22Rv1 (cell line): Measurements from ENCODE around the gene CA10.

Experiments
- H3K27ac ChIP-seq: fragments of 450-650 bp; 2 replicates; pipeline ENCODE4 v1.5.1; 2017
- CTCF ChIP-seq: fragments of 450-650 bp; IDR thresholded peaks from 2 replicates; pipeline ENCODE4 v1.5.1; 2017; ENCODE audit warnings: mild to moderate bottlenecking
- ZFX ChIP-seq: fragments of 450-650 bp; IDR thresholded peaks from 2 replicates; pipeline ENCODE4 v1.6.1; 2017; ENCODE audit warnings: antibody characterized with exemption, borderline replicate concordance

CA10 gene

GRCh38 chr17:52124993-52125392, 33.5 kb downstream of the CA10 start:
- no peak for TF ChIP-seq ZFX
- TF ChIP-seq CTCF: no peak
- no peak overlapping the region for H3K27ac ChIP-seq

- TF ChIP-seq ZFX (no peak), CTCF (no peak)
- H3K27ac ChIP-seq: no peak overlapping the region
Observed at GRCh38 chr17:52124561-52124960, 34.0 kb downstream of the CA10 start.

- TF ChIP-seq CTCF: no peak
- no peak for TF ChIP-seq ZFX
- H3K27ac ChIP-seq: no peak overlapping the region
Observed at GRCh38 chr17:52120465-52120864, 38.0 kb downstream of the CA10 start.

- TF ChIP-seq ZFX (no peak), CTCF (no peak)
- H3K27ac ChIP-seq: no peak overlapping the region
Observed at GRCh38 chr17:52110923-52111581, 47.5 kb downstream of the CA10 start.

DNA sequence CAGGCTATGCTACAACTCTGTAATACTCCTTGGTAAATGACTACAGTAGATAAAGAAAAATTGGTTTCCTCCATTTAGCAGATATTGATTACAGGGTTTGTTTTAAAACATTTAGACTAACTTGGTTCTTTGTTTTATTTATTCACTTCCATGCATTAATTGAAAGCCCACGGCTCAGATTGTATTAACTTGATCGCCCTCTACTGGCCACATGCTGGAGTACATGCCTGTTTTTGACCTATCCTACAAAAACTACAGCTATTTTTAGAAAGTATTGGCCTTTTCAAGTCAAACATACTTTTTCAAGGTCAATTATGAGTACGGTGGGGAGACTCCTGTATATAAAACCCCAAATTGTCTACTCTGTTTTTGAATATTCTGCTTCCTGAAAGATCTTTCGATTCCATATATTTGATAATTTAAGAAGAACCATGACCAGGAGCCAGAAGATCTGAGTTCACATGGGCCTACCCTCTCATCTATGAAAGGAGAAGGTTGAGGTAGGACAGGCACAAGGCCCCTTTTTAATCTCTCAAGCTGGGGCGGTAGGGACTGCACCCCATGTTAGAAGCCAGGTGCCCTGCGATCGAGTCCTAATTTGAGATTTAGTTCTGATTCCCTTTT, 51.8 kb downstream of the CA10 start:
- TF ChIP-seq CTCF (peak; percentile 91), ZFX (no peak)
- no peak overlapping the region for H3K27ac ChIP-seq

DNA sequence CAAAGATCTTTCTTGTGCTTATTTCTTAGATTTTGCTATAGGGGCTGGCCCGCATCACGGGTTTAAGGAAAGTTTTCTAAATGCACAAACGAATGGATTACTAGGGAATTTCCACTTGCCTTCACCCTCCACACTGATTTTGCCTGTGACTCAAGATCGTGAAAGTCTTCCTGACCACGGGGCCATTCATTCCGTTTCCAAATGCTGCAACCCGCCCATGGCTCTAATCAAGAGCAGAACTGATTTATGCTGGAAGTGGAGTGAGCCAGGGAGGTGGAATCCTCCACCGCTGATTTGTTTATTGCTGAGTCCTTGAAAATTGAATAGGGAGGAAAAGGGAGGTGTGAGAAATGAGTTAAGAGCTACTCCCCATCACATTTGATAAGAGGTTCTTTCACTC, 52.4 kb downstream of the CA10 start:
- no peak for TF ChIP-seq ZFX
- TF ChIP-seq CTCF: no peak
- H3K27ac ChIP-seq: no peak overlapping the region

GRCh38 chr17:52105591-52105990, 52.9 kb downstream of the CA10 start:
- TF ChIP-seq ZFX: no peak
- no peak for TF ChIP-seq CTCF

More at GRCh38 chr17:52105591-52105990, 52.9 kb downstream of the CA10 start:
- H3K27ac ChIP-seq: no peak overlapping the region
